Gastroesophageal sphincter (tissue), 4 donors: ENCODE measurements around the gene CUL9. TPM values are rescaled to one million over a fixed set of nuclear protein-coding genes. Genes with fewer than 3 reads are reported as not detected.

ENCODE experiments used
- ATAC-seq: fragments of 150-250 bp; one replicate; pipeline ENCODE4 v1.9.1; 2016; ENCODE audit warnings: mild to moderate bottlenecking, moderate library complexity
- H3K27ac ChIP-seq, 4 donors: fragments of 200-600 bp; sonication (generic) in 3 of 4; 1 replicate in 3 of 4; 2 replicates in 1 of 4; pipeline ENCODE4 v1.5.1; 2016 to 2019
- H3K27me3 ChIP-seq: fragments of 200-600 bp; sonication (generic); one replicate; pipeline ENCODE4 v1.5.1; 2019
- H3K36me3 ChIP-seq, 2 donors: fragments of 200-600 bp; sonication (generic); one replicate each; pipeline ENCODE4 v1.5.1; 2019; ENCODE audit warnings: control low read depth in 1 of 2
- H3K4me1 ChIP-seq, 3 donors: fragments of 200-600 bp; sonication (generic); 1 replicate in 2 of 3; 2 replicates in 1 of 3; pipeline ENCODE4 v1.5.1; 2016 to 2019; ENCODE audit warnings: control low read depth in 2 of 3
- H3K4me3 ChIP-seq, 2 donors: fragments of 200-600 bp; sonication (generic); one replicate each; pipeline ENCODE4 v1.5.1; 2019; ENCODE audit warnings: mild to moderate bottlenecking in 1 of 2, moderate library complexity in 1 of 2
- H3K9me3 ChIP-seq, 3 donors: fragments of 200-600 bp; sonication (generic); one replicate each; pipeline ENCODE4 v1.5.1; 2017 to 2019; ENCODE audit warnings: control low read depth in 2 of 3
- CTCF ChIP-seq, 4 experiments: fragments of 200-600 bp in 2 of 4; fragments of 450-650 bp in 2 of 4; sonication (generic) in 1 of 4; IDR thresholded peaks; one replicate each; pipeline ENCODE4 v1.5.1; 2017 to 2019; ENCODE audit warnings: antibody characterized with exemption in 4 of 4, mild to moderate bottlenecking in 2 of 4, moderate library complexity in 2 of 4
- EP300 ChIP-seq: sonication (generic); formaldehyde crosslinking; IDR thresholded peaks from one replicate; pipeline ENCODE4 v1.6.1; 2017; ENCODE audit warnings: antibody characterized with exemption, mild to moderate bottlenecking
- POLR2A ChIP-seq, 2 donors: fragments of 450-650 bp; IDR thresholded peaks; one replicate each; pipeline ENCODE4 v1.6.1; 2017; ENCODE audit warnings: antibody characterized with exemption in 2 of 2, mild to moderate bottlenecking in 2 of 2, moderate library complexity in 1 of 2
- POLR2AphosphoS5 ChIP-seq: sonication (generic); formaldehyde crosslinking; IDR thresholded peaks from one replicate; pipeline ENCODE4 v1.6.1; 2017; ENCODE audit warnings: antibody characterized with exemption
- WGBS, 2 donors: methylation state at CpG; one replicate each; pipeline ENCODE4 v1.1.5; 2018; ENCODE audit warnings: low coverage in 1 of 2; 5-methylcytosine and 5-hydroxymethylcytosine counted together
- total RNA-seq, 4 donors: library from RNA; depleted of rRNA; stranded (reverse); fragments of >200 nt; gene quantifications; one replicate each; pipeline ENCODE4 v1.1.0, GENCODE V29; 2016

Gene CUL9
- total RNA-seq, 4 donors from 2014 or later = 23.2 to 36.6 (median 24.2) TPM

DNA sequence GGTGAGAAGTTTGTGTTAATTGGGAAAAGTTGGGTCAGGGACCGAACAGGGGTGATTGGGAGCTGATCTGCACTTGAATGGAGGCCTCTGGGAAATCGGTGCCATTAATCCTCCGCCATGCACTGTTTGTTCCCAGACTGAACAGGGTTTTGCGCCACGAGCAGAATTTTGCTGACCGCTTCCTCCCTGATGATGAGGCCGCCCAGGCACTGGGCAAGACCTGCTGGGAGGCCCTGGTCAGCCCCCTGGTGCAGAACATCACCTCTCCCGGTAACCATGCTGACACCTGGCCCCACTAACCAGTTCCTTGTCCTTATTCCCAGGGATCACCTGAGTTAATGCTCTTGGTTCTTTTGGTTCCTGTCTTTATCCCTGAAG, 21.7 kb downstream of the CUL9 start:
- Histone ChIP-seq H3K36me3 (peaks cover 0 to 80% of the 10 kb centered on the region in 2 donors), H3K27ac (no peak overlapping the region), H3K4me3 (no peak overlapping the region), H3K9me3 (no peaks in the 10 kb centered on the region), H3K4me1 (no peaks in the 10 kb centered on the region), H3K27me3 (no peaks in the 10 kb centered on the region)
- no peak for ATAC-seq
- no peak for TF ChIP-seq POLR2A (IDR thresholded peaks at IDR 0.05)
- TF ChIP-seq CTCF (IDR thresholded peaks at IDR 0.05) = no peak
- TF ChIP-seq POLR2AphosphoS5 = no peak
- 89% methylated on average over 7 of the region's 8 CpGs; no CpG with 5 or more reads in 1 of the 2 donors for WGBS, 2 donors

- Histone ChIP-seq H3K27ac (no peak overlapping the region), H3K4me3 (no peak overlapping the region), H3K36me3 (peaks cover 0 to 80% of the 10 kb centered on the region in 2 donors), H3K4me1 (no peaks in the 10 kb centered on the region), H3K27me3 (no peaks in the 10 kb centered on the region), H3K9me3 (no peaks in the 10 kb centered on the region)
- no peak for ATAC-seq
- 87 to 88% methylated on average over 6 to 13 of the region's 23 CpGs for WGBS, 2 donors
- no peak for TF ChIP-seq POLR2A (IDR thresholded peaks at IDR 0.05)
- TF ChIP-seq CTCF (IDR thresholded peaks at IDR 0.05) = no peak
- no peak for TF ChIP-seq POLR2AphosphoS5
- TF ChIP-seq EP300 = no peak
Observed at GRCh38 chr6:43204271-43205105, 22.5 kb downstream of the CUL9 start.

DNA sequence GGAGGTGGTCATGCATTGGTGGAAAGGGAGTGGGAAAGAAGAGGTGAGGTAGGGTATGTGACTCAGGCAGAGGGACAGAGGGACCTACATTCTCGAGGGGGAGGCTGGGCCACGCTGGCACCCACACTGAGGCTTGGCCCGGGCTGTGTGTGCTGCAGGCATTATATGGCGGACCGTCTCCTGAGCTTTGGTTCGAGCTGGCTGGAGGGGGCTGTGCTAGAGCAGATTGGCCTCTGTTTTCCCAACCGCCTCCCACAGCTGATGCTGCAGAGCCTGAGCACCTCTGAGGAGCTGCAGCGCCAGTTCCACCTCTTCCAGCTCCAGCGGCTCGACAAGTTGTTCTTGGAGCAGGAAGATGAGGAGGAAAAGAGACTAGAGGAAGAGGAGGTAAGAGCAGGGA, 23.9 kb downstream of the CUL9 start:
- no peak overlapping the region for H3K4me3 ChIP-seq
- ATAC-seq = no peak
- whole genome bisulfite sequencing, 2 donors = 90 to 97% methylated on average over 5 to 6 of the region's 10 CpGs
- no peaks in the 10 kb centered on the region for H3K4me1 ChIP-seq
- H3K9me3 ChIP-seq = no peaks in the 10 kb centered on the region
- TF ChIP-seq POLR2AphosphoS5 (no peak), EP300 (no peak), CTCF (IDR thresholded peaks at IDR 0.05) (no peak), POLR2A (IDR thresholded peaks at IDR 0.05) (no peak)
- H3K36me3 ChIP-seq = peaks cover 0 to 72% of the 10 kb centered on the region in 2 donors
- no peaks in the 10 kb centered on the region for H3K27me3 ChIP-seq
- no peak overlapping the region for H3K27ac ChIP-seq

DNA sequence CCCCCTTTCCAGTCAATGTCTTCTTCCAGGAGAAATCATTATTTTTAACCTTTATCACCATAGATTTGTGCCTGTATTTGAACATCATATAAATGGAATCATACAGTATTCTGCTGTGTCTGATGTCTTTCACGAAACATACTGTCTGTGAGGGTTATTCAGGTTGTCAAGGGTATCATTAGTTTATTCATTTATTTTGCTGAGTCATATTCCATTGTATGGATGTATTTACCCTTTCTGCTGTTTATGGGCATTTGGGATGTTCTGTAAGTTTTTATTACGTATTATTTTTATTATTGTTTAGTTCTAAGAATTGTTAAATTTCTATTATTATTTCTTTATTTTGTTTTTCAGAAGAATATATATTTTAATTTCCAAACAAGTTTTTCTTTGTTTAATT, 25.3 kb downstream of the CUL9 start:
- Histone ChIP-seq H3K4me3 (no peak overlapping the region), H3K9me3 (no peaks in the 10 kb centered on the region), H3K27ac (no peak overlapping the region), H3K27me3 (no peaks in the 10 kb centered on the region), H3K4me1 (no peaks in the 10 kb centered on the region), H3K36me3 (peaks cover 0 to 66% of the 10 kb centered on the region in 2 donors)
- ATAC-seq = no peak
- WGBS, 2 donors = 88 to 95% methylated on average over 1 to 2 of the region's 2 CpGs
- TF ChIP-seq EP300 = no peak
- TF ChIP-seq CTCF (IDR thresholded peaks at IDR 0.05) = no peak
- no peak for TF ChIP-seq POLR2A (IDR thresholded peaks at IDR 0.05)
- TF ChIP-seq POLR2AphosphoS5 = no peak

DNA sequence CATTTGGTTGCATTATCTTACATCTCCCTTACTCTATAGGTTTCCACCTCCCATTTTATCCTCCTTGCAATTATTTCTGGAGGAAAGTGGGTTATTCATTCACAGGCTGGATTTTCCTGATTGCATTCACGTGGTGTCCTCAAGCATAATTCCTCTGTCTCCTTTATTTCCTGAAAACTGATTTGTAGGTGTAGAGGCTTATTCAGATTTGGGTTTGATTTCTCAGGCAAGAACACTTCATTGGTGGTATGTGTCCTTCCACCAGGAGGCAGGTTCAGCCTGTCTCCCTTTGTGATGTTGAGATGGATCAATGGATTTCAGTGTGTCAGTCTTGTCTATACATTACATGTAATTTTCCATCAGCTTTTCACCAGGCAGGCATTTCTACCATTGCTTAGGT, 30.0 kb downstream of the CUL9 start:
- H3K36me3 ChIP-seq = peaks cover 0 to 64% of the 10 kb centered on the region in 2 donors

More for the DNA sequence above, 30.0 kb downstream of the CUL9 start:
- no peaks in the 10 kb centered on the region for H3K9me3 ChIP-seq
- H3K27me3 ChIP-seq = no peaks in the 10 kb centered on the region
- no peak overlapping the region for H3K4me3 ChIP-seq
- TF ChIP-seq POLR2A (IDR thresholded peaks at IDR 0.05) (no peak), EP300 (no peak), CTCF (IDR thresholded peaks at IDR 0.05) (no peak), POLR2AphosphoS5 (no peak)
- H3K4me1 ChIP-seq = no peaks in the 10 kb centered on the region
- 54 to 57% methylated on average over 1 of the region's 1 CpG for WGBS, 2 donors
- no peak overlapping the region for H3K27ac ChIP-seq
- no peak for ATAC-seq
